H1 (cell line): ENCODE results near the gene ZNF837. TPM values are rescaled to one million over a fixed set of nuclear protein-coding genes. Genes with fewer than 3 reads are reported as not detected.

Experiments used
- CTCF ChIA-PET: fragments of 300-600 bp; sonication (Branson Sonifier 250); formaldehyde crosslinking; loops from one replicate; lab custom pipeline; 2021; ENCODE audit not compliant: partially characterized antibody; lab: Charles Lee
- POLR2A ChIA-PET: fragments of 300-600 bp; sonication (Branson Sonifier 250); formaldehyde crosslinking; loops from one replicate; lab custom pipeline; 2021; ENCODE audit warnings: inconsistent platforms; ENCODE audit not compliant: partially characterized antibody; lab: Charles Lee
- DNase-seq, 2 experiments: peaks; one replicate each; pipeline versions ENCODE4 v3.0.0 to v3.0.0-alpha.2; 2010 to 2022; ENCODE audit warnings: low spot score in 2 of 2, low read depth in 1 of 2, mixed read lengths in 1 of 2
- FAIRE-seq: peaks from 2 replicates; lab custom pipeline; 2011; peaks lifted over from hg19 to GRCh38; lab: Jason Lieb, UNC
- H2AFZ ChIP-seq: 2 replicates; pipeline ENCODE4 v1.8.1; 2012; ENCODE audit warnings: low read length, inconsistent platforms
- H2AK5ac ChIP-seq: 2 replicates; pipeline ENCODE4 v1.6.1; 2013; ENCODE audit warnings: low read depth, low read length
- H2BK120ac ChIP-seq: replicated peaks from 2 replicates; pipeline ENCODE3; 2013; ENCODE audit warnings: low read depth, low read length, inconsistent platforms
- H2BK12ac ChIP-seq: 2 replicates; pipeline ENCODE4 v1.6.1; 2013; ENCODE audit warnings: low read depth, low read length
- H2BK15ac ChIP-seq: 2 replicates; pipeline ENCODE4 v1.6.1; 2013; ENCODE audit warnings: low read length
- H2BK20ac ChIP-seq: 2 replicates; pipeline ENCODE4 v1.6.1; 2013; ENCODE audit warnings: low read length
- H2BK5ac ChIP-seq: 2 replicates; pipeline ENCODE4 v1.6.1; 2013; ENCODE audit warnings: low read depth, low read length
- H3K14ac ChIP-seq: 2 replicates; pipeline ENCODE4 v1.6.1; 2013; ENCODE audit warnings: inconsistent platforms; ENCODE audit not compliant: insufficient read length
- H3K18ac ChIP-seq: 2 replicates; pipeline ENCODE4 v1.6.1; 2013; ENCODE audit warnings: low read length; ENCODE audit errors: extremely low read depth
- H3K23ac ChIP-seq: 2 replicates; pipeline ENCODE4 v1.6.1; 2013; ENCODE audit warnings: inconsistent platforms; ENCODE audit not compliant: insufficient read length
- H3K23me2 ChIP-seq: 2 replicates; pipeline ENCODE4 v1.6.1; 2013; ENCODE audit warnings: low read depth, low read length
- H3K27ac ChIP-seq: 2 replicates; pipeline ENCODE4 v1.6.1; 2011; ENCODE audit warnings: low read depth, low read length, inconsistent platforms
- H3K27me3 ChIP-seq, 4 experiments: replicated peaks in 1 of 4; 1 replicate in 1 of 4; 2 replicates in 3 of 4; pipeline versions ENCODE4 v1.6.1 to v1.8.1; 2011 to 2013; ENCODE audit warnings: low read length in 3 of 4, mild to moderate bottlenecking in 3 of 4, inconsistent platforms in 2 of 4, mixed read lengths in 2 of 4, moderate library complexity in 1 of 4; ENCODE audit not compliant: control insufficient read depth in 3 of 4, insufficient read depth in 3 of 4; ENCODE audit errors: extremely low read depth in 1 of 4
- H3K36me3 ChIP-seq, 4 experiments: 2 replicates each; pipeline versions ENCODE4 v1.6.1 to v1.8.1; 2011 to 2013; ENCODE audit warnings: mild to moderate bottlenecking in 4 of 4, low read length in 3 of 4, moderate library complexity in 2 of 4, control low read depth in 1 of 4, inconsistent platforms in 1 of 4; ENCODE audit not compliant: insufficient read depth in 4 of 4, control insufficient read depth in 2 of 4
- H3K4ac ChIP-seq: replicated peaks from 2 replicates; pipeline ENCODE3; 2013; ENCODE audit warnings: low read length, low read depth, mixed read lengths, inconsistent platforms; ENCODE audit not compliant: insufficient read length
- H3K4me1 ChIP-seq, 4 experiments: replicated peaks in 1 of 4; 1 replicate in 1 of 4; 2 replicates in 3 of 4; pipeline versions ENCODE4 v1.6.1 to v1.8.1; 2011 to 2013; ENCODE audit warnings: low read length in 3 of 4, inconsistent platforms in 2 of 4, mixed read lengths in 1 of 4; ENCODE audit not compliant: insufficient read depth in 4 of 4, control insufficient read depth in 3 of 4
- H3K4me2 ChIP-seq, 2 experiments: 2 replicates each; pipeline versions ENCODE4 v1.6.1 to v1.8.1; 2011 to 2013; ENCODE audit warnings: low read depth in 2 of 2, low read length in 2 of 2, control low read depth in 1 of 2, inconsistent platforms in 1 of 2, mild to moderate bottlenecking in 1 of 2; ENCODE audit not compliant: insufficient read depth in 1 of 2
- H3K4me3 ChIP-seq, 4 experiments: fragments of 200-600, 300-600 bp in 1 of 4; sonication (generic), shearing (Covaris generic), sonication (Bioruptor Twin) in 1 of 4; 2 replicates each; pipeline versions ENCODE4 v1.5.1 to v1.8.1; 2011 to 2016; ENCODE audit warnings: low read length in 4 of 4, low read depth in 3 of 4, control low read depth in 2 of 4, inconsistent platforms in 2 of 4, mild to moderate bottlenecking in 2 of 4, mixed read lengths in 1 of 4, moderate library complexity in 1 of 4; ENCODE audit not compliant: insufficient read depth in 2 of 4; ENCODE audit errors: extremely low read depth in 1 of 4
- H3K56ac ChIP-seq: replicated peaks from 2 replicates; pipeline ENCODE3; 2013; ENCODE audit warnings: low read depth, mild to moderate bottlenecking, mixed read lengths, low read length, inconsistent platforms; ENCODE audit not compliant: insufficient read length
- H3K79me1 ChIP-seq: 2 replicates; pipeline ENCODE4 v1.6.1; 2013; ENCODE audit warnings: low read depth, low read length, control low read depth
- H3K79me2 ChIP-seq, 2 experiments: 2 replicates each; pipeline versions ENCODE4 v1.6.1 to v1.8.1; 2012 to 2013; ENCODE audit warnings: low read length in 2 of 2, mild to moderate bottlenecking in 2 of 2, inconsistent platforms in 1 of 2; ENCODE audit not compliant: insufficient read depth in 2 of 2, control insufficient read depth in 1 of 2
- H3K9ac ChIP-seq, 4 experiments: replicated peaks in 1 of 4; 1 replicate in 1 of 4; 2 replicates in 3 of 4; pipeline versions ENCODE4 v1.6.1 to v1.8.1; 2011 to 2013; ENCODE audit warnings: low read depth in 3 of 4, low read length in 3 of 4, control low read depth in 2 of 4, mild to moderate bottlenecking in 2 of 4, moderate library complexity in 2 of 4, inconsistent platforms in 1 of 4; ENCODE audit errors: extremely low read depth in 1 of 4
- H3K9me3 ChIP-seq, 2 experiments: 2 replicates each; pipeline versions ENCODE4 v1.6.1 to v1.8.1; 2012 to 2013; ENCODE audit warnings: mild to moderate bottlenecking in 2 of 2, moderate library complexity in 2 of 2, control low read depth in 1 of 2, inconsistent platforms in 1 of 2, low read depth in 1 of 2, low read length in 1 of 2, mixed read lengths in 1 of 2; ENCODE audit not compliant: insufficient read depth in 2 of 2
- H4K20me1 ChIP-seq, 2 experiments: replicated peaks in 1 of 2; 2 replicates each; pipeline versions ENCODE3 to v1.8.1; 2011 to 2013; ENCODE audit warnings: inconsistent platforms in 2 of 2, low read length in 2 of 2, mild to moderate bottlenecking in 1 of 2; ENCODE audit not compliant: insufficient read depth in 2 of 2, control insufficient read depth in 1 of 2
- H4K5ac ChIP-seq: 2 replicates; pipeline ENCODE4 v1.6.1; 2013; ENCODE audit warnings: low read length, low read depth, mixed read lengths, inconsistent platforms; ENCODE audit not compliant: insufficient read length
- H4K8ac ChIP-seq: 2 replicates; pipeline ENCODE4 v1.8.0; 2013; ENCODE audit warnings: mild to moderate bottlenecking, moderate library complexity, low read length, inconsistent platforms; ENCODE audit not compliant: insufficient read depth; ENCODE audit errors: extremely low read depth
- H4K91ac ChIP-seq: replicated peaks from 2 replicates; pipeline ENCODE3; 2013; ENCODE audit warnings: low read length, mixed read lengths, inconsistent platforms; ENCODE audit not compliant: insufficient read length
- ATF3 ChIP-seq: IDR thresholded peaks from 2 replicates; pipeline ENCODE4 v1.6.1; 2011; ENCODE audit warnings: low read depth, mild to moderate bottlenecking, low read length; ENCODE audit not compliant: insufficient read depth
- CHD1 ChIP-seq: IDR thresholded peaks from 2 replicates; pipeline ENCODE4 v1.6.1; 2012; ENCODE audit warnings: low read depth, low read length, improper control_type of control experiment
- CREB1 ChIP-seq: IDR thresholded peaks from 2 replicates; pipeline ENCODE4 v1.6.1; 2012; ENCODE audit warnings: inconsistent platforms
- HDAC2 ChIP-seq, 2 experiments: fragments of 300-600 bp in 1 of 2; sonication (generic) in 1 of 2; IDR thresholded peaks; 2 replicates each; pipeline ENCODE4 v1.6.1; 2011 to 2012; ENCODE audit warnings: low read depth in 2 of 2, low read length in 2 of 2, mild to moderate bottlenecking in 2 of 2, moderate library complexity in 2 of 2, borderline replicate concordance in 1 of 2, inconsistent platforms in 1 of 2
- PHF8 ChIP-seq: fragments of 200-600 bp; sonication (generic); conservative IDR thresholded peaks from 2 replicates; pipeline ENCODE4 v1.7.1; 2012; ENCODE audit warnings: low read depth, mild to moderate bottlenecking, inconsistent platforms, low read length, moderate library complexity
- RAD21 ChIP-seq, 2 experiments: IDR thresholded peaks in 1 of 2; conservative IDR thresholded peaks in 1 of 2; 2 replicates each; pipeline ENCODE4 v1.6.1; 2011; ENCODE audit warnings: low read depth in 2 of 2, low read length in 2 of 2, improper control_type of control experiment in 1 of 2, inconsistent platforms in 1 of 2, mild to moderate bottlenecking in 1 of 2, moderate library complexity in 1 of 2
- RFX5 ChIP-seq: IDR thresholded peaks from 2 replicates; pipeline ENCODE4 v1.6.1; 2011; ENCODE audit warnings: low read depth, low read length, improper control_type of control experiment, borderline replicate concordance
- SP1 ChIP-seq: IDR thresholded peaks from 2 replicates; pipeline ENCODE4 v1.6.1; 2011; ENCODE audit warnings: low read depth, low read length
- SRF ChIP-seq: IDR thresholded peaks from 2 replicates; pipeline ENCODE4 v1.6.1; 2011; ENCODE audit warnings: mild to moderate bottlenecking, low read depth, low read length, moderate library complexity
- WGBS, 2 experiments: shearing (Covaris generic) in 1 of 2; methylation state at CpG; one replicate each; pipeline versions ENCODE4 v1.1.6 to v1.1.7; 2013 to 2015; ENCODE audit warnings: low lambda C conversion rate in 2 of 2, mixed read lengths in 2 of 2, inconsistent platforms in 1 of 2, low coverage in 1 of 2, missing lambda C conversion rate in 1 of 2; ENCODE audit not compliant: insufficient replicate concordance in 2 of 2, insufficient coverage in 1 of 2, insufficient read length in 1 of 2; ENCODE audit errors: extremely low coverage in 1 of 2, missing lambda C conversion rate in 1 of 2; 5-methylcytosine and 5-hydroxymethylcytosine counted together
- polyA plus RNA-seq, 7 experiments: library from polyadenylated mRNA; depleted of rRNA in 3 of 7; stranded (reverse) in 5 of 7; unstranded in 2 of 7; fragments of >200 nt in 5 of 7; fragments of 200-250 nt in 2 of 7; gene quantifications; 1 replicate in 5 of 7; 2 replicates in 1 of 7; 4 replicates in 1 of 7; pipeline versions ENCODE4 v1.2.1 to v1.2.3, GENCODE V29; 2011 to 2013; ENCODE audit warnings: missing spikeins in 2 of 7, mixed read lengths in 2 of 7
- total RNA-seq: library from RNA; stranded (reverse); fragmentation: NEBNext Ultra II Directional; extraction: Animal tissue kit (Norgen Biotek cat#: 25700); gene quantifications from 2 replicates; pipeline ENCODE4 v1.2.1, GENCODE V29; 2021

The ZNF837 gene
- total and polyA plus RNA-seq, 2 of the 8 experiments (the other 6 are each of a cell fraction or from before 2014, with no cell fraction given), result 1.9 to 3.3 TPM

DNA sequence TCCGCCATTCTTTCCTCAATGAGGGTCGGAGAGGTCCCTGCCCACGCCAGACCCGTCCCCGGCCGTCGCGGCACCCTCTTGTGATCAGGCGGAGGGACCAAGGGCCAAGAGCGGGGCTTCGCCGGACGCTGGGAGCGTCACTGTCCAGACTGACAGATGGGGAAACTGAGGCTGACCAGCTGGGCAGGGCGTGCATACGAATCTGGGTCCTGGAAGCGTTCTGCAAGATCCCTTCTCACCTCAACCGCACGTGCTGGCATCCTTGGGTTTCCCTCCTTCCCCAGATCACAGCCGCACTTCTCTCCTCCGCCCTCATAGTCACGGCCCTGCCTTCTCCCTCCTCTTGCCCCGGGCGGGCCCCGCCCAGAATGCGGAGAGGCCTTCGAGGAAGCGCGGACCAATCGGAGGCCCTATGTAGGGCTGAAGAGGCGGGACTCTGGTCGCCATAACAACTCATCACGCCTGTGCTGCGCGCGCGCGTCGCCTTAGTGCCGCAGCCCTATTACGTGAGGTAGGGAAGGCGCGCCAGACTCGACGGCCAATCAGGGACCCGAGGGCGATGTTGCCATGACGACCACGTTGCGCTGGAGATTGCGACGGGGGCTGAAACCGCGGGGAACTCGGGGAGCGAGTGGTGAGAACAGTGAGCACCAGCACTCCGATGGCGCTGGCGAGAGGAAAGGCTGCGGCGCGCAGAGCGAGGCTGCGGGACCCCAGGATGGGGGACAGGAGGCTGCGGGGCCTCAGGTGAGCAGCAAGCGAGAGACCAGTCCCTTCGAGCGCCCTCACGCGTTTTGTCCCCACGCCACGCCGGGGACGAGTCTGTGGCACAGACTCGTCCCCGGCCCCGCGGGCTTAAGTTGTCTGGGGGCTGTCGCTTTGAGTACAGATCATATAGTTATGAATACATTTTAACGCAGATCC is 20.3 kb upstream of the ZNF837 start:
- Histone ChIP-seq H2AFZ (peak overlapping the region; percentile 91; the same call in 1 of the 2 replicates), H3K23me2 (peaks cover 6% of the 10 kb centered on the region), H2BK15ac (peak overlapping the region; percentile 82; the same call in 1 of the 2 replicates), H4K5ac (peak overlapping the region; percentile 62), H3K4me1 (peaks cover 0 to 17% (median 11%) of the 10 kb centered on the region in 4 experiments; a peak in 4 of 7 replicates), H2AK5ac (no peak overlapping the region), H3K23ac (no peak overlapping the region), H3K18ac (peak overlapping the region; percentile 73), H3K9me3 (no peaks in the 10 kb centered on the region), H2BK20ac (no peak overlapping the region), H4K91ac (no peak overlapping the region), H3K36me3 (no peaks in the 10 kb centered on the region), H3K4me3 (peak overlapping the region; percentile 75 to 84 (median 78)), H2BK5ac (peak overlapping the region; percentile 71; the same call in 1 of the 2 replicates), H3K9ac (peak overlapping the region in 3 of 4 experiments; percentile 51 to 67 (median 57); a peak in 5 of 7 replicates), H2BK12ac (peak overlapping the region; percentile 45; the same call in 1 of the 2 replicates), H4K8ac (peak overlapping the region; percentile 82; the same call in 1 of the 2 replicates), H3K27me3 (peaks cover 3 to 17% (median 11%) of the 10 kb centered on the region in 4 experiments; a peak in 6 of 7 replicates), H3K56ac (no peak overlapping the region), H3K14ac (no peak overlapping the region), H3K4ac (peak overlapping the region; percentile 29), H3K79me2 (no peaks in the 10 kb centered on the region), H3K4me2 (peak overlapping the region; percentile 50 to 87), H4K20me1 (peaks cover 0 to 1% of the 10 kb centered on the region in 2 experiments), H2BK120ac (no peak overlapping the region), H3K79me1 (no peaks in the 10 kb centered on the region; the same call in 1 of the 2 replicates), H3K27ac (no peak overlapping the region)
- WGBS, 2 experiments, result 6% methylated on average over 78 of the region's 80 CpGs; no CpG with 5 or more reads in 1 of the 2 experiments
- CTCF ChIA-PET, result no interaction called here
- POLR2A ChIA-PET, result interaction anchor here (1.0 to 7.2 kb wide), 3 partner anchors 11 to 20 kb away, joined by 3 to 78 read pairs (median 6); partner anchors contain the start of genes RPS5 and ZNF837
- peak; percentile 97 for DNase-seq
- FAIRE-seq, result no peak
- peak; percentile 49; the same call in 1 of the 2 replicates for TF ChIP-seq SRF
- peak; percentile 67 for TF ChIP-seq PHF8
- peak; percentile 92 for TF ChIP-seq RFX5
- peak; percentile 65 for TF ChIP-seq SP1
- TF ChIP-seq ATF3, result 0 out of 2 replicates have a peak, but pooled peaks have one; percentile 53
- peak; percentile 98 for TF ChIP-seq CREB1
- TF ChIP-seq CHD1, result no peak
- TF ChIP-seq HDAC2 (IDR thresholded peaks at IDR 0.05; ENCODE audit: borderline replicate concordance in 1 of 2, low read depth in 2 of 2, low read length in 2 of 2), result 0 out of 4 replicates have a peak, but pooled peaks of 1 of the 2 experiments have one; percentile 12
- TF ChIP-seq RAD21 (IDR thresholded peaks at IDR 0.05 in 1 of 2, conservative IDR thresholded peaks at IDR 0.05 in 1 of 2; ENCODE audit: low read depth in 2 of 2, low read length in 2 of 2), result no peak
